ENCODE results near the gene AK8. TPM values are rescaled to one million over a fixed set of nuclear protein-coding genes. Genes with fewer than 3 reads are reported as not detected.
A peak's percentile ranks its signal among the peaks of the same experiment; 100 is the strongest.

AK8 gene
- total and polyA plus RNA-seq, 2 experiments from 2014 or later: 0.70 to 0.83 TPM

DNA sequence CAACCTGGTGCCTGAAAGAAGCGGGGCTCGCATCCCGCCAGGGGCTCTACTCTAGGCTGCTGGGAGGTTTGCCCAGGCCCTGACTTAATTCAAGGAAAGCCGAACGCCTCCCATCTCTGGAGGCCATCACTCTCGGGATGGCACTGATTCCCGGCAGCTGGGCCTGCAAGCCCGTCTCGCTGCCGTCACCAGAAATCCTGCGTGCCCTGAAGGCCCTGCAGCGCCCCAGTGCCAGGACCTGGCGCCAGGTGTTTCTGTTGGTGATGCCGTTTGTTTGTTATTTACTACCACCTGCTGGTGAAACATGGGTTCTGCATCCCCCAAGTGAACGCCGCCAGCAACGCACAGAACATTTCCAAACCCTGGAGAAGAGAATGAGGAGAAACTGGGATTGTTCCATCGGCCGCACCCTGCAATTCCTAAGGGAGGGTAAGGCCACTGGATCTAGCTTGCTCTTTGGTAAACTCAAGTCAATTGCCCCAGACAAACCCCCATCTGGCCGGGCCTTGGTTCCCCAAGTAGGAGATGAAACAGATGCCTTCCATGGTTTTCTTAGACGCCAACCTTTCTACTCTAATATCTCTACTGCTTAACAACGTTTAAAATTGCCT, 77.9 kb downstream of the AK8 start:
- Histone ChIP-seq H3K27ac (no peak overlapping the region), H3K4me1 (ENCODE audit: low read depth) (no peaks in the 10 kb centered on the region), H3K36me3 (no peaks in the 10 kb centered on the region), H3K27me3 (peaks cover 19% of the 10 kb centered on the region), H3K9me3 (ENCODE audit: low read depth) (no peaks in the 10 kb centered on the region), H3K4me3 (no peak overlapping the region)
- TF ChIP-seq, protein P1, sequence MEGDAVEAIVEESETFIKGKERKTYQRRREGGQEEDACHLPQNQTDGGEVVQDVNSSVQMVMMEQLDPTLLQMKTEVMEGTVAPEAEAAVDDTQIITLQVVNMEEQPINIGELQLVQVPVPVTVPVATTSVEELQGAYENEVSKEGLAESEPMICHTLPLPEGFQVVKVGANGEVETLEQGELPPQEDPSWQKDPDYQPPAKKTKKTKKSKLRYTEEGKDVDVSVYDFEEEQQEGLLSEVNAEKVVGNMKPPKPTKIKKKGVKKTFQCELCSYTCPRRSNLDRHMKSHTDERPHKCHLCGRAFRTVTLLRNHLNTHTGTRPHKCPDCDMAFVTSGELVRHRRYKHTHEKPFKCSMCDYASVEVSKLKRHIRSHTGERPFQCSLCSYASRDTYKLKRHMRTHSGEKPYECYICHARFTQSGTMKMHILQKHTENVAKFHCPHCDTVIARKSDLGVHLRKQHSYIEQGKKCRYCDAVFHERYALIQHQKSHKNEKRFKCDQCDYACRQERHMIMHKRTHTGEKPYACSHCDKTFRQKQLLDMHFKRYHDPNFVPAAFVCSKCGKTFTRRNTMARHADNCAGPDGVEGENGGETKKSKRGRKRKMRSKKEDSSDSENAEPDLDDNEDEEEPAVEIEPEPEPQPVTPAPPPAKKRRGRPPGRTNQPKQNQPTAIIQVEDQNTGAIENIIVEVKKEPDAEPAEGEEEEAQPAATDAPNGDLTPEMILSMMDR (IDR thresholded peaks at IDR 0.05; ENCODE audit: low read depth, low read length): peak; percentile 80
- DNase-seq (ENCODE audit: low read depth in 1 of 2, low spot score in 1 of 2): peak; percentile 83 to 85

GRCh38 chr9:132798817-132799790, 79.0 kb downstream of the AK8 start:
- H3K27ac ChIP-seq: no peak overlapping the region
- no peaks in the 10 kb centered on the region for H3K36me3 ChIP-seq
- no peaks in the 10 kb centered on the region for H3K9me3 ChIP-seq (ENCODE audit: low read depth)
- TF ChIP-seq, protein P1 (IDR thresholded peaks at IDR 0.05; ENCODE audit: low read depth, low read length): no peak
- peaks cover 30% of the 10 kb centered on the region for H3K27me3 ChIP-seq
- DNase-seq (ENCODE audit: low read depth in 1 of 2, low spot score in 1 of 2): peak in 1 of 2 donors; percentile 12
- no peaks in the 10 kb centered on the region for H3K4me1 ChIP-seq (ENCODE audit: low read depth)
- no peak overlapping the region for H3K4me3 ChIP-seq

DNA sequence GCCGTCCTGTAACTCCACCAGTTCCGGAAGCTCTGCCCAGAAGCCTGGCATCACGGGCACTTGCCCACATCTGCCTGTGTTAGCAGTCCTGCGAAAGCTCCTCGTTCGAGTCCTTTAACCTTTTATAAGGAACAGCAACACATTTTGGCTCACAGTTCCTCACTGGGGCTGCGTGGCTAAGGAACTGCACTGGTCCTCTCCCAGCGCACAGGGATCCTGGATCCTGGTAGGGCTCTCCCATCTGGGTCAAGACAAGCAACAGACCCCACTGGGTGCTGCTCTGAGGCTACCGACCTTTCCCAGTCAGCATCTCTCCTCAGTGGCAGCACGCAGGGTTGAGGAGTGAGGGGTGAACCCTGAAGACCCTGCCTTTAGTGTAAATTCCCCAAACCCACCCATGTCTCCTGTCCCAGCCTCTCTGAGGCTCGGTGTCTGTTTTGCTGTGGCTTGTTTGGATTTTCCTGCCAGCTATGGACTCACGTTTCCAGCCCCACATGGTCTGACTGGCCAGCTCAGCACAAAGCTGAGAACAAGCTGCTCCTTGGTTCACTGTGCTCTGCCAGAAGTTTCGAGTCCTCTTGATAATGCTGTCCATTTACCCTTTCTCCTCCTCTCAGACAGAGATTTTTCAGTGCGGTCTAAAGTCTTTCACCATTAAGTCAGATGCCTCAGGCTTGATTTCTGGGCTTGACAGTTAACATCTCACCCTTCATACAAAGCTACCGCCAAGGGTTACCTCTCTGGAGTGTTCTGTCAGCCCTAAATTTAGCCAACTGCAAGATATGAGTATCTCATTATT, 80.0 kb downstream of the AK8 start:
- Histone ChIP-seq H3K4me3 (no peak overlapping the region), H3K27ac (no peak overlapping the region), H3K36me3 (no peaks in the 10 kb centered on the region), H3K4me1 (ENCODE audit: low read depth) (no peaks in the 10 kb centered on the region), H3K27me3 (peaks cover 40% of the 10 kb centered on the region), H3K9me3 (ENCODE audit: low read depth) (no peaks in the 10 kb centered on the region)
- peak in 1 of 2 donors; percentile 60 for DNase-seq (ENCODE audit: low read depth in 1 of 2, low spot score in 1 of 2)
- TF ChIP-seq, protein P1 (IDR thresholded peaks at IDR 0.05; ENCODE audit: low read depth, low read length): no peak

GRCh38 chr9:132795511-132796303, 82.4 kb downstream of the AK8 start:
- Histone ChIP-seq H3K9me3 (ENCODE audit: low read depth) (no peaks in the 10 kb centered on the region), H3K27ac (no peak overlapping the region), H3K4me3 (no peak overlapping the region), H3K36me3 (no peaks in the 10 kb centered on the region), H3K27me3 (peaks cover 50% of the 10 kb centered on the region), H3K4me1 (ENCODE audit: low read depth) (no peaks in the 10 kb centered on the region)
- TF ChIP-seq, protein P1 (IDR thresholded peaks at IDR 0.05; ENCODE audit: low read depth, low read length): no peak
- no peak for DNase-seq (ENCODE audit: low read depth in 1 of 2, low spot score in 1 of 2)
